SJSA1 (cell line): ENCODE data around the gene ERCC8. TPM values are rescaled to one million over a fixed set of nuclear protein-coding genes. Genes with fewer than 3 reads are reported as not detected.

Source experiments
- DNase-seq, 2 experiments: peaks; one replicate each; pipeline ENCODE4 v3.0.0-alpha.2; 2015 to 2020; ENCODE audit warnings: low spot score in 2 of 2, low read depth in 1 of 2
- H3K27ac ChIP-seq: fragments of 250-450 bp; sonication (Bioruptor Pico); 2 replicates; pipeline ENCODE4 v1.5.1; 2020; ENCODE audit warnings: mild to moderate bottlenecking, moderate library complexity
- H3K27me3 ChIP-seq: fragments of 250-450 bp; sonication (Bioruptor Pico); replicated peaks from 2 replicates; pipeline ENCODE4 v1.5.1; 2020; ENCODE audit warnings: mild to moderate bottlenecking, moderate library complexity
- H3K36me3 ChIP-seq: fragments of 250-450 bp; sonication (Bioruptor Pico); 2 replicates; pipeline ENCODE4 v1.5.1; 2020; ENCODE audit warnings: mild to moderate bottlenecking
- H3K4me1 ChIP-seq: fragments of 250-450 bp; sonication (Bioruptor Pico); replicated peaks from 2 replicates; pipeline ENCODE4 v1.6.1; 2021; ENCODE audit warnings: mild to moderate bottlenecking
- H3K4me3 ChIP-seq: fragments of 250-450 bp; sonication (Bioruptor Pico); 2 replicates; pipeline ENCODE4 v1.5.1; 2020; ENCODE audit warnings: mild to moderate bottlenecking
- H3K9me3 ChIP-seq: fragments of 250-450 bp; sonication (Bioruptor Pico); replicated peaks from 2 replicates; pipeline ENCODE4 v1.5.1; 2020; ENCODE audit warnings: mild to moderate bottlenecking
- total RNA-seq: library from RNA; depleted of rRNA; stranded (reverse); fragments of >200 nt; shearing (Covaris generic); gene quantifications from 2 replicates; pipeline ENCODE4 v1.2.3, GENCODE V29; 2014; rRNA removed

Gene ERCC8
- total RNA-seq, 1 experiment from 2014 or later, result 41.3 TPM

DNA sequence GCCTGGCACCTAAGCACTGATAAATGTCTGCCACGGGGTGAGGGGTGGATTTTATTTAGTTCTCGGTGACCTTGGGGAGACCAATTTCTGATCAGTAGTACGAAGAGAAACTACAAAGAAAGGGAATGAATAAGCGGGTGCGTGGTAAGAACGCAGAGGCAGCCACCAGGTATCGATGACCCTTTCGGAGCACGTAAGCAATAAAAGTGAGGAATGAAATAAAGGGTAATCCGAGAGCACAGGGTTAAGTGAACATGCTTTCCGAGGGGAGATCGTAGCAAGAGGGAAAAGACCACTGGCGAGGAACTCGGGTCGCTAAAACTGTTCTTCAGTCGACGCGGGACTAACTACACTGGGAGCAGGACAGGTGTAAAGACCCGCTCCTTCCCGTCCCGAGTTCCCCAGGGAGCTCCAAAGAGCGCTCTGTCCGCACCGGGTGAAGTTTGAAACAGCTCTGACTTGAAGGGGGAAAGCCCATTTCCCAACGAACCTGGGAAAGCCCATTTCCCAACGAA lies 101.9 kb downstream of the ERCC8 start:
- DNase-seq, result no peak
- Histone ChIP-seq H3K36me3 (no peaks in the 10 kb centered on the region), H3K27me3 (peaks cover 40% of the 10 kb centered on the region)

DNA sequence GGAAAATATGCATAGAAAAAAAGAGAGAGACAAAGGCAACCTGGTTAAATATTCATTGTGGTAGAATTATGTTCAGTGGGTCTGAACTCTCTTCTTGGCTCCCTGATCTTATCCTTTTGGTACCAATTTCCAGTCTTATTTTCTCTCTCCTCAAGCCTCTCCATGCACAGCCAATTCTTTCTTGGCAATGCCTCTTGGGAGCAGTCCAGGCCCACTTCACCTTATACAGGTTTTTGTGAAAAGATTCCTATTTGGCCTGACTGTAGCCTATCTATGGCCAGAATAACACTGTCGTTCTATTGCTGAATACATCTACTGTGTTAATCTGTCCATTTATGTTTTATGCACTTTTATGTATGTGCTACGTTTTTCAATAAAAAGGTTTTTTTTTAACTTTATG lies 103.5 kb downstream of the ERCC8 start:
- peaks cover 16% of the 10 kb centered on the region for H3K4me1 ChIP-seq
- no peaks in the 10 kb centered on the region for H3K36me3 ChIP-seq
- H3K9me3 ChIP-seq, result no peaks in the 10 kb centered on the region
- peaks cover 38% of the 10 kb centered on the region for H3K27me3 ChIP-seq
- no peak overlapping the region for H3K4me3 ChIP-seq
- H3K27ac ChIP-seq, result no peak overlapping the region
- no peak for DNase-seq

More for the DNA sequence above, 101.9 kb downstream of the ERCC8 start:
- Histone ChIP-seq H3K4me1 (peaks cover 16% of the 10 kb centered on the region), H3K4me3 (no peak overlapping the region), H3K27ac (no peak overlapping the region), H3K9me3 (no peaks in the 10 kb centered on the region)

DNA sequence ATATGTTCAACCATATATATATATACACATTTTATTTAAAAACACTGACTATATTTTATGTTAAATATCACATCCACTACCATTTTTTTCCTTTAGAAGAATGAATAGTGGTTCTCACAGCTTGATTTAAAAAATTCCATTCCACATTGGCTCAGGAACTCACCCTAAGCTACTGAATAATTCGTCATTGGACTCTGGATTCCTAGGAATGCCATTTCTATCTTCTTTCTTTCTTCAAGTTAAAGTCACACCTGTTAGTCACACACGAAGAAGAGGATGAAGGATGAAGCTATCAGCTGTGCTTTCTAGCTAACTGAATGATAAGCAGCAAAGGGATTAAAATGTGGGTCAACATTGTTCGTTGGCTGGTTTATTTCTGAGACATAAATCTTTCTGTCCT lies 108.7 kb downstream of the ERCC8 start:
- no peaks in the 10 kb centered on the region for H3K9me3 ChIP-seq

DNA sequence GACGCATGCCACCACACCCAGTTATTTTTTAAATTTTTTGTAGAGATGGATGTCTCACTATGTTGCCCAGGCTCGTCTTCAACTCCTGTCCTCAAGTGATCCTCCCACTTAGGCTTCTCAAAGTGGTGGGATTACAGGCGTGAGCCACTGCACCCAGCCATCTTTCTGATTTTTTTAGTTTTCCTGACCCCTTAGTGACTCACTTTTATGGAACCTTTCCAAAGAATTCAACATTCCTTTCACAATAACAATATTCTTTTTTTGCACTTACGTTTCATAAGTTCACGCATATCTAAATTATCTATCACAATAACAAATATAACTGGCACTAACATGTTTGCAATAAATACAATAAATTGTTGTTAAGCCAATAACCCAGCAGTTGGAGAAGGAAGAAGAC lies 109.3 kb downstream of the ERCC8 start:
- Histone ChIP-seq H3K4me3 (no peak overlapping the region), H3K9me3 (no peaks in the 10 kb centered on the region), H3K4me1 (no peaks in the 10 kb centered on the region), H3K36me3 (no peaks in the 10 kb centered on the region), H3K27me3 (no peaks in the 10 kb centered on the region; the same call in none of the 2 replicates), H3K27ac (no peak overlapping the region)
- DNase-seq, result no peak

More for the DNA sequence above, 108.7 kb downstream of the ERCC8 start:
- no peaks in the 10 kb centered on the region for H3K36me3 ChIP-seq
- H3K4me3 ChIP-seq, result no peak overlapping the region
- DNase-seq, result no peak
- H3K4me1 ChIP-seq, result no peaks in the 10 kb centered on the region
- peaks cover 1% of the 10 kb centered on the region for H3K27me3 ChIP-seq
- H3K27ac ChIP-seq, result no peak overlapping the region

DNA sequence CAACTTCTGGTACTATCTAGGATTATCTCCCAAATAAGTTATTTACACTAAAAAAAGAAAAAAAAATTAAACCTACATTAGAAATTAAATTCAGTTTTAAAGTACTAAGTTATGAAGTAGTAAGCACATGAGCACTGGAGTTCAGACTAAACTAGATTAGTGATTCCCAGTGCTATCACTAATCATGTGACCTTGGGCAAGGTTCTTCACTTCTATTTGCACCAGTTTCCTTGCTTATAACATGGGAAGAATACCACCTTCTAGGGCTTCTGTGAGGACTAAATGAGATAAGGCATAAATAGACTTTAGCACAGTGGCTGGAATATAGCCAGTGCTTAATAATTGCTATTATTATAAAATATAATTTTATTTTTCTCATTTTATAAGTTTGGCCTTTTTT lies 111.3 kb downstream of the ERCC8 start:
- H3K4me1 ChIP-seq, result no peaks in the 10 kb centered on the region
- H3K36me3 ChIP-seq, result no peaks in the 10 kb centered on the region
- H3K4me3 ChIP-seq, result no peak overlapping the region
- no peak overlapping the region for H3K27ac ChIP-seq
- no peaks in the 10 kb centered on the region; the same call in 1 of the 2 replicates for H3K27me3 ChIP-seq
- DNase-seq, result no peak
- H3K9me3 ChIP-seq, result no peaks in the 10 kb centered on the region

DNA sequence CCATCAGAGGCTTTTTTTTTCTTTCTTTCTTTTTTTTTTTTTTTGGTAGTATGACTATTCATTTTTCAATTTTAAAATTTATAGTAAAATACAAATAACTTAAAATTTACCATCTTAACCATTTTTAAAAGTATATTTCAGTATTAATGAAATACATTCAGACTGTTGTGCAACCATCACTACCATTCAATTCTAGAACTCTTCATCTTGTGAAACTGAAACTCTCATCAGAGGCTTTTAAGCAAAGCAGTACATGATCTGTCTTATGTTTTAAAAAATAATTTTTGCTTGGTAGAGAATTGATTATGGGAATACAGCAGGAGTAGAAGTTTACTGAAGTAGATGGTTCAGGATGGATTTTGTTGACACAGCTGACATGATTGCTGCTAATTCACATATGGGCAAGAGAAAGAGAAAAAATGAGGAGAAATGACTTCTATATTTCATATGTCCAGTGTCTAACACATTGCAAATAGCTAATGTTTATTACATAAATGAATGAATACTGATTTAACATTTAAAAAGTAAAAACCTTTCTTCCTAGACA lies 114.2 kb downstream of the ERCC8 start:
- H3K4me1 ChIP-seq, result no peaks in the 10 kb centered on the region
- no peaks in the 10 kb centered on the region for H3K36me3 ChIP-seq
- H3K4me3 ChIP-seq, result no peak overlapping the region
- H3K27ac ChIP-seq, result no peak overlapping the region
- no peaks in the 10 kb centered on the region for H3K27me3 ChIP-seq
- DNase-seq, result no peak
- no peaks in the 10 kb centered on the region for H3K9me3 ChIP-seq

DNA sequence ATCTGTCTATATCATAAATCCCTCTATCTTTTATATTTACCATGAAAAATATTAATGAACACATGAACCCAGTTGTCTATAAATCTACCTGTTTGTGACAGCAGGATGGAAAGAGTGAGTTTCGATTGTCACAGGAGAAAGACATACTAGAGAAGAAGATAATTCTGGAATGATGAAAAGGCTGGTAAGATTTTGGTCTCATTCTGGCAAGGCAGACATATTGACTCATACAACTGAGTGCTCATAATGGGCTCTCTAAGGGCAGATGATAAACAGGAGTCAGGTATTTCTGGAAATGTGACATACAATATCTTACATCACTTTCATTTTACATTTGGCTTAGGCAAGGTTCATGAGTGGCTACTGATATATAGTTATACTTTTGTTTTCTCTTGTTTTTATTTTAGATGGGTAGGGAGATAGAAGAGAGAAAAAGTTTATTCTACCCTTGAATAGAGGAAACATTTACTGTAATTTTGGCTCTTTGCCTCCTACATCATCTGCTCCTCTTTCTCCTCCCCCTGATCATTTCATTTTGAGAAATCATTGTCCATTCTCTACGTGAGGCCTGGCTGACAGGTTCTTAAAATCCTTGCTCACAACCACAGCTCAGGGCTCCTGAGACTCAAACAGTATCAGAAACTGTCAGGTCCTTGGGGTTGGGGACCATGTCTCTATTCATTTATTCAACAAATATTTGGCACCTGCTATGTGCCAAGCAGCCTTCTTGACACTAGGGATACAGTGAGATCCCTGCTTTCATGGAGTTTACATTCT lies 115.2 kb downstream of the ERCC8 start:
- no peaks in the 10 kb centered on the region for H3K9me3 ChIP-seq
- no peaks in the 10 kb centered on the region for H3K27me3 ChIP-seq
- no peak for DNase-seq
- no peaks in the 10 kb centered on the region for H3K36me3 ChIP-seq
- H3K4me1 ChIP-seq, result no peaks in the 10 kb centered on the region
- no peak overlapping the region for H3K27ac ChIP-seq
- H3K4me3 ChIP-seq, result no peak overlapping the region

DNA sequence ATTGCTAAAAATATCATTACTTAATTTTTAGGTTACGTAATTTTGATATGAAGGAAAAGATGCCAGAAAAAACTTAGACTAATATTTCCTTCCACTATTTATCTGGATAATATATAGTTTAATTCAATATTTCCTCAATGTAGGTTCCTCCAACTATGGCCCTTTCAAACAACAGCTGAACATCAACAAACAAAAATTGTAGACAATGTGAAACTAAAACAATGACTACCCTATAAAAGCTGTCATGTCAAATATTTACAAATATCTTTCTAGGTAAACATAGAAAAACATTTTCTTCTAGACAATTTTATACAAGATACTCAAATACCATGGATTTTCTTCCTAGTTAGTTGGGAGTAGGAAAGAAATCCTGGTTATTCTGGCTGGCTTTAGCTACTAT lies 117.7 kb downstream of the ERCC8 start:
- DNase-seq, result no peak
- Histone ChIP-seq H3K27me3 (no peaks in the 10 kb centered on the region), H3K36me3 (no peaks in the 10 kb centered on the region), H3K4me3 (no peak overlapping the region), H3K27ac (no peak overlapping the region), H3K9me3 (no peaks in the 10 kb centered on the region), H3K4me1 (no peaks in the 10 kb centered on the region)

DNA sequence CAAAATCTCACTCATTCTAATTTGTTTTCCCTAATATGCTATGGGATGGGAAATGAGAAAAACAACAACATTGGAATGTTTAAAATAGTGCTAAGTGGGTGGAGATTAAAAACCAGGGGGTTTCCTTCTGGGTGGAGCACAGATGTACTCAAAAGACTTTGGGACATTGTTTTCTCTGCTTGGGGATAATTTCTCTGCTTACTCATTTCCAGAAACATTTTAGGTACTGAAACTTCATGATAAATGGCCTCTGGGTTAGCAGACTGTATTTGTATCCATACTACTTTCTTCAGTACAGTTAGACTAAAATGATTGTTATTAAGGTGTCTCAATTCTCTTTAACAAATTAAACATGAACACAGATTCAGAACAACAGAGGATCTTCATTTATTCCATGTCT lies 118.2 kb downstream of the ERCC8 start:
- Histone ChIP-seq H3K4me1 (no peaks in the 10 kb centered on the region), H3K36me3 (no peaks in the 10 kb centered on the region), H3K27ac (no peak overlapping the region), H3K9me3 (no peaks in the 10 kb centered on the region), H3K4me3 (no peak overlapping the region), H3K27me3 (no peaks in the 10 kb centered on the region)
- no peak for DNase-seq

Other genes with a start within 250 kb of the ERCC8 start
- 14.5 and 20.8 TPM in 2 replicates for gene DEPDC1B, start 244.9 kb downstream of the ERCC8 start, total RNA-seq
- gene ELOVL7, start 100.8 kb downstream of the ERCC8 start, total RNA-seq, result 0.05 TPM in 1 of 2 replicates, not detected in the other
- 45.2 and 66.8 TPM in 2 replicates for gene NDUFAF2, start 135 bp upstream of the ERCC8 start, total RNA-seq
- gene SMIM15, start 217.4 kb upstream of the ERCC8 start, total RNA-seq, result 63.6 and 71.8 TPM in 2 replicates